SK-N-SH (cell line): Measurements from ENCODE around the gene CCDC106. TPM values are rescaled to one million over a fixed set of nuclear protein-coding genes. Genes with fewer than 3 reads are reported as not detected.

Experiments used
- CTCF ChIA-PET: fragments of 300-600, 350-600 bp; formaldehyde crosslinking; extraction: SDS; loops from one replicate; lab custom pipeline; 2021; lab: Yijun Ruan, JAX
- POLR2A ChIA-PET: fragments of 350-600 bp; sonication (Branson Sonifier 250); formaldehyde crosslinking; extraction: SDS; loops from one replicate; lab custom pipeline; 2020; ENCODE audit warnings: antibody characterized with exemption, inconsistent platforms; lab: Yijun Ruan, JAX
- DNase-seq: peaks from one replicate; pipeline ENCODE4 v3.0.0; 2012
- H2AFZ ChIP-seq: fragments of 200-600 bp; sonication (generic); 2 replicates; pipeline ENCODE4 v1.8.1; 2016; ENCODE audit warnings: antibody characterized with exemption, mild to moderate bottlenecking, low read depth
- H3F3A ChIP-seq: fragments of 200-600 bp; sonication (generic); replicated peaks from 2 replicates; pipeline ENCODE3; 2016; ENCODE audit warnings: antibody characterized with exemption, mild to moderate bottlenecking; ENCODE audit not compliant: insufficient read depth
- H3K27ac ChIP-seq, 2 experiments: fragments of 200-500 bp in 1 of 2; fragments of 200-600 bp in 1 of 2; sonication (Bioruptor generic) in 1 of 2; sonication (generic), shearing (Covaris generic) in 1 of 2; 2 replicates each; pipeline versions ENCODE4 v1.5.1 to v1.6.1; 2014 to 2016; ENCODE audit warnings: low read depth in 2 of 2, inconsistent platforms in 1 of 2, low read length in 1 of 2, mild to moderate bottlenecking in 1 of 2, mixed read lengths in 1 of 2
- H3K27me3 ChIP-seq: fragments of 200-600 bp; sonication (generic), shearing (Covaris generic); 2 replicates; pipeline ENCODE4 v1.6.1; 2016; ENCODE audit warnings: mixed run types; ENCODE audit not compliant: insufficient read depth
- H3K36me3 ChIP-seq, 2 experiments: fragments of 200-500 bp in 1 of 2; fragments of 200-600 bp in 1 of 2; sonication (Bioruptor generic) in 1 of 2; sonication (generic) in 1 of 2; replicated peaks in 1 of 2; 2 replicates each; pipeline versions ENCODE3 to v1.5.1; 2014 to 2016; ENCODE audit warnings: low read length in 1 of 2, mild to moderate bottlenecking in 1 of 2; ENCODE audit not compliant: insufficient read depth in 2 of 2, control insufficient read depth in 1 of 2
- H3K4me1 ChIP-seq, 2 experiments: fragments of 200-500 bp in 1 of 2; fragments of 200-600 bp in 1 of 2; sonication (Bioruptor generic) in 1 of 2; sonication (generic), shearing (Covaris generic) in 1 of 2; 2 replicates each; pipeline versions ENCODE4 v1.5.1 to v1.6.1; 2014 to 2016; ENCODE audit warnings: low read depth in 1 of 2, low read length in 1 of 2, mixed run types in 1 of 2; ENCODE audit not compliant: insufficient read depth in 2 of 2, control insufficient read depth in 1 of 2
- H3K4me2 ChIP-seq: fragments of 200-600 bp; sonication (generic), shearing (Covaris generic); 2 replicates; pipeline ENCODE4 v1.6.1; 2017; ENCODE audit warnings: mixed run types
- H3K4me3 ChIP-seq, 2 experiments: fragments of 200-500 bp in 1 of 2; fragments of 200-600 bp in 1 of 2; sonication (Bioruptor generic) in 1 of 2; sonication (generic), shearing (Covaris generic) in 1 of 2; 2 replicates each; pipeline versions ENCODE4 v1.5.1 to v1.8.1; 2014 to 2016; ENCODE audit warnings: low read depth in 2 of 2, inconsistent platforms in 1 of 2, low read length in 1 of 2, mild to moderate bottlenecking in 1 of 2, mixed read lengths in 1 of 2, moderate library complexity in 1 of 2
- H3K79me2 ChIP-seq: fragments of 200-600 bp; sonication (generic); 2 replicates; pipeline ENCODE4 v1.8.1; 2017; ENCODE audit warnings: mild to moderate bottlenecking; ENCODE audit not compliant: insufficient read depth
- H3K9ac ChIP-seq: fragments of 200-600 bp; sonication (generic); 2 replicates; pipeline ENCODE4 v1.6.1; 2017; ENCODE audit warnings: mixed run types
- H3K9me2 ChIP-seq: fragments of 200-600 bp; sonication (generic); 2 replicates; pipeline ENCODE4 v1.6.1; 2017; ENCODE audit warnings: mixed run types
- H3K9me3 ChIP-seq: fragments of 200-600 bp; sonication (generic); 2 replicates; pipeline ENCODE4 v1.6.1; 2017; ENCODE audit warnings: mixed run types, mild to moderate bottlenecking, moderate library complexity
- H4K20me1 ChIP-seq: fragments of 200-600 bp; sonication (generic); 2 replicates; pipeline ENCODE4 v1.6.1; 2017; ENCODE audit warnings: mild to moderate bottlenecking, mixed run types; ENCODE audit not compliant: insufficient read depth
- CTCF ChIP-seq: fragments of 200-600 bp; sonication (generic); IDR thresholded peaks from 2 replicates; pipeline ENCODE4 v1.6.1; 2017; ENCODE audit warnings: antibody characterized with exemption, mild to moderate bottlenecking, moderate library complexity
- ELF1 ChIP-seq: IDR thresholded peaks from 2 replicates; pipeline ENCODE4 v1.4.0; 2012
- EP300 ChIP-seq, 2 experiments: IDR thresholded peaks; 2 replicates each; pipeline versions ENCODE4 v1.4.0 to v1.6.1; 2012; ENCODE audit warnings: borderline replicate concordance in 1 of 2, low read depth in 1 of 2, low read length in 1 of 2
- FOSL2 ChIP-seq: IDR thresholded peaks from 2 replicates; pipeline ENCODE4 v1.4.0; 2012; ENCODE audit warnings: low read depth, mild to moderate bottlenecking, moderate library complexity, borderline replicate concordance
- FOXJ3 ChIP-seq: sonication (generic); formaldehyde crosslinking; IDR thresholded peaks from 2 replicates; pipeline ENCODE4 v1.5.1; 2020; ENCODE audit warnings: mild to moderate bottlenecking, missing genetic modification reagents
- GABPA ChIP-seq: IDR thresholded peaks from 2 replicates; pipeline ENCODE4 v1.4.0; 2012; ENCODE audit warnings: low read depth, mild to moderate bottlenecking
- GATA2 ChIP-seq: sonication (generic); formaldehyde crosslinking; IDR thresholded peaks from 2 replicates; pipeline ENCODE4 v1.5.0; 2020; ENCODE audit warnings: mild to moderate bottlenecking, missing genetic modification reagents
- JUND ChIP-seq: IDR thresholded peaks from 2 replicates; pipeline ENCODE4 v1.4.0; 2012
- MAX ChIP-seq: IDR thresholded peaks from 2 replicates; pipeline ENCODE4 v1.4.0; 2012; ENCODE audit warnings: low read depth
- MEF2A ChIP-seq: IDR thresholded peaks from 2 replicates; pipeline ENCODE4 v1.4.0; 2012; ENCODE audit warnings: low read depth, borderline replicate concordance
- NFIC ChIP-seq: IDR thresholded peaks from 2 replicates; pipeline ENCODE4 v1.4.0; 2012; ENCODE audit warnings: borderline replicate concordance
- NRF1 ChIP-seq: IDR thresholded peaks from 2 replicates; pipeline ENCODE4 v1.6.1; 2012; ENCODE audit warnings: low read depth, mild to moderate bottlenecking, low read length
- PBX3 ChIP-seq: IDR thresholded peaks from 2 replicates; pipeline ENCODE4; 2012
- POLR2AphosphoS5 ChIP-seq: IDR thresholded peaks from 2 replicates; pipeline ENCODE4 v1.6.1; 2012; ENCODE audit warnings: low read depth, low read length
- RAD21 ChIP-seq: IDR thresholded peaks from 2 replicates; pipeline ENCODE4 v1.6.1; 2012; ENCODE audit warnings: mild to moderate bottlenecking, low read length
- REST ChIP-seq: IDR thresholded peaks from 2 replicates; pipeline ENCODE4 v1.6.1; 2012; ENCODE audit warnings: mild to moderate bottlenecking, low read depth, low read length, moderate library complexity
- RFX5 ChIP-seq: IDR thresholded peaks from 2 replicates; pipeline ENCODE4 v1.6.1; 2012; ENCODE audit warnings: mild to moderate bottlenecking, improper control_type of control experiment, low read length
- RXRA ChIP-seq: IDR thresholded peaks from 2 replicates; pipeline ENCODE4 v1.4.0; 2012; ENCODE audit warnings: low read depth, mild to moderate bottlenecking, borderline replicate concordance
- SIN3A ChIP-seq: IDR thresholded peaks from 2 replicates; pipeline ENCODE4 v1.6.1; 2012; ENCODE audit warnings: low read depth, mild to moderate bottlenecking, low read length, moderate library complexity, borderline replicate concordance
- TAF1 ChIP-seq: IDR thresholded peaks from 2 replicates; pipeline ENCODE4 v1.6.1; 2012; ENCODE audit warnings: low read depth, mild to moderate bottlenecking, low read length, moderate library complexity, borderline replicate concordance
- TEAD4 ChIP-seq: IDR thresholded peaks from 2 replicates; pipeline ENCODE4 v1.4.0; 2012; ENCODE audit warnings: mild to moderate bottlenecking, borderline replicate concordance; ENCODE audit not compliant: insufficient read depth
- YY1 ChIP-seq: IDR thresholded peaks from 2 replicates; pipeline ENCODE4 v1.4.0; 2012; ENCODE audit warnings: low read depth, mild to moderate bottlenecking
- ZBTB33 ChIP-seq: IDR thresholded peaks from 2 replicates; pipeline ENCODE4 v1.4.0; 2012; ENCODE audit warnings: low read depth, borderline replicate concordance
- WGBS: methylation state at CpG from one replicate; pipeline ENCODE4 v1.1.6; 2017; ENCODE audit warnings: low lambda C conversion rate; 5-methylcytosine and 5-hydroxymethylcytosine counted together
- polyA plus RNA-seq, 3 experiments: library from polyadenylated mRNA; depleted of rRNA; stranded (reverse); fragments of >200 nt; gene quantifications; 2 replicates each; pipeline ENCODE4 v1.2.3, GENCODE V29; 2012

The CCDC106 gene
- 20.1 and 27.1 TPM in 2 replicates for polyA plus RNA-seq (2012; rRNA removed)
- 16.0 and 19.9 TPM in 2 replicates for polyA plus RNA-seq (2012; cell fraction: cytosol; rRNA removed)
- 37.5 and 65.8 TPM in 2 replicates for polyA plus RNA-seq (2012; cell fraction: nucleus; rRNA removed)

- Histone ChIP-seq H3K79me2 (peaks cover 41% of the 10 kb centered on the region), H3K4me3 (peak within 1 kb of the TSS; percentile 77 to 82), H3K9me3 (no peaks in the 10 kb centered on the region), H2AFZ (peak within 1 kb of the TSS; percentile 83; the same call in 1 of the 2 replicates), H4K20me1 (no peaks in the 10 kb centered on the region), H3K4me1 (peaks cover 8 to 36% of the 10 kb centered on the region in 2 experiments; a peak in 2 of 4 replicates), H3K36me3 (peaks cover 3 to 30% of the 10 kb centered on the region in 2 experiments), H3F3A (peaks cover 17% of the 10 kb centered on the region), H3K9me2 (no peaks in the 10 kb centered on the region), H3K27ac (peak within 1 kb of the TSS; percentile 27 to 94; a peak in 3 of 4 replicates), H3K4me2 (peak within 1 kb of the TSS; percentile 96), H3K27me3 (no peaks in the 10 kb centered on the region), H3K9ac (peak within 1 kb of the TSS; percentile 77)
- POLR2A ChIA-PET = interaction anchor here (0.9 kb wide), 1 partner anchor 23 kb away, joined by 4 read pairs; the partner anchor contains the start of gene ZNF784
- CTCF ChIA-PET = interaction anchor here (1.0 to 4.5 kb wide), 5 partner anchors 10 to 507 kb away, joined by 4 to 30 read pairs (median 5); partner anchors contain the start of gene ZNF865
- DNase-seq = peak; percentile 93
- 18% methylated on average over 8 of the region's 87 CpGs for WGBS
- no peak for TF ChIP-seq GABPA
- TF ChIP-seq MEF2A = no peak
- no peak for TF ChIP-seq SIN3A
- TF ChIP-seq POLR2AphosphoS5 = peak; percentile 23; the same call in 1 of the 2 replicates
- no peak for TF ChIP-seq ELF1
- TF ChIP-seq PBX3 = 0 out of 2 replicates have a peak, but pooled peaks have one; percentile 6
- TF ChIP-seq RXRA = no peak
- no peak for TF ChIP-seq JUND
- no peak for TF ChIP-seq RFX5
- no peak for TF ChIP-seq FOSL2
- TF ChIP-seq NFIC = peak; percentile 22; the same call in 1 of the 2 replicates
- TF ChIP-seq TAF1 = no peak; the same call in 1 of the 2 replicates
- TF ChIP-seq REST = 0 out of 2 replicates have a peak, but pooled peaks have one; percentile 4
- TF ChIP-seq RAD21 = no peak
- no peak for TF ChIP-seq NRF1
- no peak for TF ChIP-seq GATA2 (CRISPR knock-in tag)
- 0 out of 2 replicates have a peak, but pooled peaks have one; percentile 28 for TF ChIP-seq TEAD4
- no peak; the same call in 1 of the 2 replicates for TF ChIP-seq YY1
- TF ChIP-seq CTCF = no peak
- TF ChIP-seq FOXJ3 (CRISPR knock-in tag) = no peak
- no peak for TF ChIP-seq ZBTB33
- TF ChIP-seq MAX = no peak
- TF ChIP-seq EP300 (IDR thresholded peaks at IDR 0.05; ENCODE audit: borderline replicate concordance in 1 of 2, low read depth in 1 of 2, low read length in 1 of 2) = 0 out of 4 replicates have a peak, but pooled peaks of 1 of the 2 experiments have one; percentile 7
These were observed at the start of gene CCDC106 for GRCh38 chr19:55647732-55648584. Gene CCDC106 (plus strand): TSS chr19:55648212. CDS start chr19:55649047, 835 bp downstream.
